ENCODE results near the gene LRRC14B. TPM values are rescaled to one million over a fixed set of nuclear protein-coding genes. Genes with fewer than 3 reads are reported as not detected.

Gene LRRC14B
- total RNA-seq, 4 donors from 2014 or later, result not detected

DNA sequence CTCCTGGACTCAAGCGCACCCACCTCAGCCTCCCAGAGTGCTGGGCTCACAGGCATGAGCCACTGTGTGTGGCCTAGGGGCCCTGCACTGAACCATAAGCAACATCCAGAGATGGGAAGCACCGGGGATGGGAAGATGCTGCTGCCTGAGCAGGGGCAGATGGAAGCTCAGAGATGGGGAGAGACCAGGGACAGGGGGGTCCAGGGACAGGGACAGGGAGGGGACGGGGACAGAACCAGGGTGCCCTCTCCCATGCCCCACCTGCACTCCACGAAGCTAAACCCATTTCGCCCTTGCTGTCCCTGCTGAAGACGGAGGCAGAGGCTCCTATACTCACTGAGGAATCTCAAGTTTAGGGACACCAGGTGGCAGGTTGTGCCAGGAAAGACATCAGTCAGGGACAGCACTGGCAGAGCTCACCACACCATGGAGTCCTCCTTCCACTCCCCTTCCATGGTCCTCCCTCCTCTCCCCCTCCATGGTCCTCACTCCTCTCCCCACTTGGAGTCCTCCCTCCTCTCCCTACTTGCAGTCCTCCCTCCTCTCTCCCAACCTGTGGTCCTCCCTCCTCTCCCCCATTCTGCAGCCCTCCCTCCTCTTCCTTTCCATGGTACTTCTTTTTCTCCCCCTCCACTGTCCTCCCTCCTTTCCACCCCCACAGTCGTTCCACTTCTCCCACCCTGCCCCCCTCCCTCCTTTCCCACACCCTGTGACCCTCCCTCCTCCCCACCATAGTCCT lies 45.5 kb upstream of the LRRC14B start:
- intact Hi-C loops (cut with DNase I), result no loop called here
- Histone ChIP-seq H3K27ac (no peak overlapping the region), H3K27me3 (no peaks in the 10 kb centered on the region), H3K4me3 (replicated peaks in 1 of 3) (no peak overlapping the region), H3K36me3 (peaks cover 0 to 4% of the 10 kb centered on the region in 2 donors), H3K9me3 (no peaks in the 10 kb centered on the region), H3K4me1 (no peaks in the 10 kb centered on the region)
- WGBS, 2 donors, result 92 to 94% methylated on average over 7 of the region's 7 CpGs
- TF ChIP-seq POLR2A (IDR thresholded peaks at IDR 0.05), result no peak
- TF ChIP-seq, protein P1, sequence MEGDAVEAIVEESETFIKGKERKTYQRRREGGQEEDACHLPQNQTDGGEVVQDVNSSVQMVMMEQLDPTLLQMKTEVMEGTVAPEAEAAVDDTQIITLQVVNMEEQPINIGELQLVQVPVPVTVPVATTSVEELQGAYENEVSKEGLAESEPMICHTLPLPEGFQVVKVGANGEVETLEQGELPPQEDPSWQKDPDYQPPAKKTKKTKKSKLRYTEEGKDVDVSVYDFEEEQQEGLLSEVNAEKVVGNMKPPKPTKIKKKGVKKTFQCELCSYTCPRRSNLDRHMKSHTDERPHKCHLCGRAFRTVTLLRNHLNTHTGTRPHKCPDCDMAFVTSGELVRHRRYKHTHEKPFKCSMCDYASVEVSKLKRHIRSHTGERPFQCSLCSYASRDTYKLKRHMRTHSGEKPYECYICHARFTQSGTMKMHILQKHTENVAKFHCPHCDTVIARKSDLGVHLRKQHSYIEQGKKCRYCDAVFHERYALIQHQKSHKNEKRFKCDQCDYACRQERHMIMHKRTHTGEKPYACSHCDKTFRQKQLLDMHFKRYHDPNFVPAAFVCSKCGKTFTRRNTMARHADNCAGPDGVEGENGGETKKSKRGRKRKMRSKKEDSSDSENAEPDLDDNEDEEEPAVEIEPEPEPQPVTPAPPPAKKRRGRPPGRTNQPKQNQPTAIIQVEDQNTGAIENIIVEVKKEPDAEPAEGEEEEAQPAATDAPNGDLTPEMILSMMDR (IDR thresholded peaks at IDR 0.05), result no peak
- DNase-seq, result no peak

DNA sequence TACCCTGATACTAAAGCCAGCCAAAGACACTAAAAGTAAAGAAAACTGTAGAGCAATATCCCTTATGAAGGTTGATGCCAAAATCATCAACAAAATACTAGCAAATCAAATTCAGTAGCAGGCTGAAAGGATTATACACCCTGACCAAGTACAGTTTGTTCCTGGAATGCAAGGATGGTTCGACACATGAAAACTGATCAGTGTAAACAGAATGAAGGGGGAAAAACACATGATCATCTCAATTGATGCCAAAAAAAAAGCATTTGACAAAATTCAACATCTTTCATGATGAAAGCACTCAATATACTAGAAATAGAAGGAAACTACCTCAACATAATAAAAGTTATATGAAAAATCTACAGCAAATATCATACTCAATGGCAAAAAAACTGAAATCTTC lies 43.5 kb upstream of the LRRC14B start:
- intact Hi-C loops (cut with DNase I), result no loop called here
- WGBS, 2 donors, result 92 to 98% methylated on average over 1 of the region's 1 CpG
- no peak for DNase-seq

DNA sequence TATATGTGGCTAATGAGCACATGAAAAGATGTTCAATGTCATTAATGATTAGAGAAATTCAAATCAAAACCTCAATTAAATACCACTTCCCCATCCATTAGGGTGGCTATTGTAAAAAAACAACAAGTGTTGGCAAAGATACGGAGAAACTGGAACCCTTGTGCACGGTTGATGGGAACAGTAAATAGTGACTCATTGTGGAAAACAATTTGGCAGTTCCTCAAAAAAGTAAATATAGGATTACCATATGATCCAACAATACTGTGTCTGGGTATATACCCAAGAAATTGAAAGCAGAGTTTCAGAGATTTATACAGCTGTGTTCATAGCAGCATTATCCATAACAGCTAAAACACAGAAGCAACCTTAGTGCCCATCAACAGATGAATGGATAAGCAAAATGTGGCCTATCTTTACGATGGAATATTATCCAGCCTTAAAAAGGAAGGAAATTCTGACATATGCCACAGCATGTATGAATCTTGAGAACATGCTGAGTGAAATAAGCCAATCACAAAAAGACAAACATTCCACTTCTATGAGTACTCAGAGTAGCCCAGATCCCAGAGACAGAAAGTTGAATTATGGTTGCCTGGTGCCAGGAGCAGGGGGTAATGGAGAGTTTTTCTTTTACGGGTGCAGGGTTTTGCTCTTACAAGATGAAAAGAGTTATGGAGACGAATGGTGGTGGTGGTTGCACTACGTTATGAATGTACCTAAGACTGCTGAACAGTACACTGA lies 41.4 kb upstream of the LRRC14B start:
- no peak overlapping the region for H3K27ac ChIP-seq
- no peak for TF ChIP-seq POLR2A (IDR thresholded peaks at IDR 0.05)
- TF ChIP-seq, protein P1 (IDR thresholded peaks at IDR 0.05), result no peak
- no peaks in the 10 kb centered on the region for H3K27me3 ChIP-seq
- no peaks in the 10 kb centered on the region for H3K9me3 ChIP-seq
- no peak for DNase-seq
- WGBS, 2 donors, result 87 to 92% methylated on average over 6 of the region's 6 CpGs
- peaks cover 0 to 4% of the 10 kb centered on the region in 2 donors for H3K36me3 ChIP-seq
- no peaks in the 10 kb centered on the region for H3K4me1 ChIP-seq
- intact Hi-C loops (cut with DNase I), result no loop called here
- H3K4me3 ChIP-seq (replicated peaks in 1 of 3), result no peak overlapping the region

More for the DNA sequence above, 43.5 kb upstream of the LRRC14B start:
- H3K4me3 ChIP-seq (replicated peaks in 1 of 3), result no peak overlapping the region
- no peak overlapping the region for H3K27ac ChIP-seq
- no peaks in the 10 kb centered on the region for H3K4me1 ChIP-seq
- no peaks in the 10 kb centered on the region for H3K9me3 ChIP-seq
- no peaks in the 10 kb centered on the region for H3K27me3 ChIP-seq
- no peak for TF ChIP-seq POLR2A (IDR thresholded peaks at IDR 0.05)
- TF ChIP-seq, protein P1 (IDR thresholded peaks at IDR 0.05), result no peak
- peaks cover 0 to 4% of the 10 kb centered on the region in 2 donors for H3K36me3 ChIP-seq

DNA sequence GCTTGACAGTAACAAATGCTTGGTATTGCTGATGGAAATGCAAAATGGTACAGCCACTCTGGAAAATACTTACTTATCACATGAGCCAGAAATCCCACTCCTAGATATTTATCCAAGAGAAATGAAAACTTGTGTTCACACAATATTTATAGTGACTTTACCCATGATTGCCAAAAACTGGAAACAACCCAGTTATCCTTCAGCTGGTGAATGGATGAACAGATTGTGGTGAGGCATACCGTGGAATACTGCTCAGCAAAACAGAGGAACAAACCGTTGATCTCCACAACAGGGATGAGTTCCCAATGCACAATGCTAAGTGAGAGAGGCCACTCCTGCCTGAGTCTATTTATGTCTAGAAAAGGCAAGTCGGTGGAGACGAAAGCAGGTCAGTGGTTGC lies 40.5 kb upstream of the LRRC14B start:
- Histone ChIP-seq H3K36me3 (peaks cover 0 to 4% of the 10 kb centered on the region in 2 donors), H3K4me3 (replicated peaks in 1 of 3) (no peak overlapping the region), H3K4me1 (no peaks in the 10 kb centered on the region), H3K9me3 (no peaks in the 10 kb centered on the region), H3K27ac (no peak overlapping the region), H3K27me3 (no peaks in the 10 kb centered on the region)
- intact Hi-C loops (cut with DNase I), result no loop called here
- 93 to 95% methylated on average over 4 of the region's 4 CpGs for WGBS, 2 donors
- DNase-seq, result no peak
- no peak for TF ChIP-seq POLR2A (IDR thresholded peaks at IDR 0.05)
- TF ChIP-seq, protein P1 (IDR thresholded peaks at IDR 0.05), result no peak

DNA sequence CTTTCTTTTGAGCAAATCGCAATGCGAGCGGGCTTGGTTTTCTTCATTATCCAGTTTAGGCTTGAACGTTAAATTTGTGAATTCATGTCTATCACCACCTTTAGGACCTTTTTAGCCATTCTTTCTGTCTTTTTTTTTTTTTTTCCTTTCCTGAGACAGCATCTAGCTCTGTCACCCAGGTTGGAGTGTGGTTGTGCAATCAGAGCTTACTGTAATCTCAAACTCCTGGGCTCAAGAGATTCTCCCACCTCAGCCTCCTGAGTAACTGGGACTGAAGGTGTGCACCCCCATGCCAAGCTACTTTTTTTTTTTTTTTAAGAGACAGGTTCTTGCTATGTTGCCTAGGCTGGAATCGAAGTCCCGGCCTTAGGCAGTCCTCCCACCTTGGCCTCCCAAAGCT lies 39.2 kb upstream of the LRRC14B start:
- H3K27ac ChIP-seq, result no peak overlapping the region
- H3K27me3 ChIP-seq, result no peaks in the 10 kb centered on the region
- peaks cover 0 to 2% of the 10 kb centered on the region in 2 donors for H3K36me3 ChIP-seq
- DNase-seq, result no peak
- H3K9me3 ChIP-seq, result no peaks in the 10 kb centered on the region
- intact Hi-C loops (cut with DNase I), result no loop called here
- no peaks in the 10 kb centered on the region for H3K4me1 ChIP-seq
- WGBS, 2 donors, result 95 to 97% methylated on average over 6 of the region's 6 CpGs
- no peak overlapping the region for H3K4me3 ChIP-seq (replicated peaks in 1 of 3)
- no peak for TF ChIP-seq POLR2A (IDR thresholded peaks at IDR 0.05)
- TF ChIP-seq, protein P1 (IDR thresholded peaks at IDR 0.05), result no peak

Data from thyroid gland (tissue), 4 donors.